Measurements from ENCODE around the gene ZNF362.

- TF ChIP-seq, protein P1, sequence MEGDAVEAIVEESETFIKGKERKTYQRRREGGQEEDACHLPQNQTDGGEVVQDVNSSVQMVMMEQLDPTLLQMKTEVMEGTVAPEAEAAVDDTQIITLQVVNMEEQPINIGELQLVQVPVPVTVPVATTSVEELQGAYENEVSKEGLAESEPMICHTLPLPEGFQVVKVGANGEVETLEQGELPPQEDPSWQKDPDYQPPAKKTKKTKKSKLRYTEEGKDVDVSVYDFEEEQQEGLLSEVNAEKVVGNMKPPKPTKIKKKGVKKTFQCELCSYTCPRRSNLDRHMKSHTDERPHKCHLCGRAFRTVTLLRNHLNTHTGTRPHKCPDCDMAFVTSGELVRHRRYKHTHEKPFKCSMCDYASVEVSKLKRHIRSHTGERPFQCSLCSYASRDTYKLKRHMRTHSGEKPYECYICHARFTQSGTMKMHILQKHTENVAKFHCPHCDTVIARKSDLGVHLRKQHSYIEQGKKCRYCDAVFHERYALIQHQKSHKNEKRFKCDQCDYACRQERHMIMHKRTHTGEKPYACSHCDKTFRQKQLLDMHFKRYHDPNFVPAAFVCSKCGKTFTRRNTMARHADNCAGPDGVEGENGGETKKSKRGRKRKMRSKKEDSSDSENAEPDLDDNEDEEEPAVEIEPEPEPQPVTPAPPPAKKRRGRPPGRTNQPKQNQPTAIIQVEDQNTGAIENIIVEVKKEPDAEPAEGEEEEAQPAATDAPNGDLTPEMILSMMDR (IDR thresholded peaks at IDR 0.05): no peak
- TF ChIP-seq POLR2A (IDR thresholded peaks at IDR 0.05): no peak
Observed at GRCh38 chr1:33317946-33318345, 61.7 kb downstream of the ZNF362 start.

Measured in thyroid gland (tissue), 4 donors.